Spinal cord (tissue), 10 donors: ENCODE measurements around the gene PRG2. TPM values are rescaled to one million over a fixed set of nuclear protein-coding genes. Genes with fewer than 3 reads are reported as not detected.

Experiments used
- DNase-seq, 6 donors: peaks; one replicate each; pipeline versions ENCODE4 v3.0.0 to v3.0.0-alpha.2; 2013 to 2015; ENCODE audit warnings: low spot score in 6 of 6, low read depth in 4 of 6
- H3K27ac ChIP-seq: one replicate; pipeline ENCODE4 v1.5.1; 2013; ENCODE audit warnings: low read depth, low read length, control low read depth
- H3K27me3 ChIP-seq: one replicate; pipeline ENCODE4 v1.6.1; 2013; ENCODE audit warnings: low read length; ENCODE audit not compliant: control insufficient read depth, insufficient read depth
- H3K36me3 ChIP-seq: one replicate; pipeline ENCODE4 v1.6.1; 2013; ENCODE audit warnings: low read length; ENCODE audit not compliant: control insufficient read depth, insufficient read depth
- H3K4me1 ChIP-seq: one replicate; pipeline ENCODE4 v1.6.1; 2013; ENCODE audit warnings: low read length; ENCODE audit not compliant: control insufficient read depth, insufficient read depth
- H3K4me3 ChIP-seq: one replicate; pipeline ENCODE4 v1.5.1; 2013; ENCODE audit warnings: low read depth, low read length, control low read depth
- H3K9me3 ChIP-seq: one replicate; pipeline ENCODE4 v1.6.1; 2013; ENCODE audit warnings: low read length; ENCODE audit not compliant: control insufficient read depth, insufficient read depth
- WGBS: methylation state at CpG from one replicate; pipeline ENCODE4 v1.1.5; 2013; ENCODE audit warnings: missing lambda C conversion rate; ENCODE audit not compliant: insufficient coverage; 5-methylcytosine and 5-hydroxymethylcytosine counted together
- long read RNA-seq, 4 donors: transcript quantifications; one replicate each; lab custom pipeline, GENCODE V29; 2026
- polyA plus RNA-seq, 2 donors: library from polyadenylated mRNA; unstranded; fragments of 120-200 nt; gene quantifications; one replicate each; pipeline ENCODE4 v1.2.1, GENCODE V29; 2013; ENCODE audit not compliant: insufficient read length in 2 of 2
- total RNA-seq, 2 donors: library from RNA; depleted of rRNA in 1 of 2; stranded (reverse); fragments of 120-200 nt in 1 of 2; fragments of >200 nt in 1 of 2; gene quantifications; one replicate each; pipeline versions ENCODE4 v1.2.3 to v1.2.4, GENCODE V29; 2013 to 2014
- donor health status: healthy.

Gene PRG2, protein sequence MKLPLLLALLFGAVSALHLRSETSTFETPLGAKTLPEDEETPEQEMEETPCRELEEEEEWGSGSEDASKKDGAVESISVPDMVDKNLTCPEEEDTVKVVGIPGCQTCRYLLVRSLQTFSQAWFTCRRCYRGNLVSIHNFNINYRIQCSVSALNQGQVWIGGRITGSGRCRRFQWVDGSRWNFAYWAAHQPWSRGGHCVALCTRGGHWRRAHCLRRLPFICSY
- total RNA-seq (1 to 10 TPM; 2.4 to 6.4 TPM), polyA plus RNA-seq (under 1 TPM; 0.22 to 0.33 TPM)
- long read RNA-seq, donor 1, partial matches to known transcripts, result 0 of 1 reads
- long read RNA-seq, donor 1, other reads (novel, unspliced or antisense), result 0 of 1 reads
- long read RNA-seq, donor 2, partial matches to known transcripts, result 0 of 4 reads
- long read RNA-seq, donor 2, other reads (novel, unspliced or antisense), result 0 of 4 reads
- long read RNA-seq, donor 3, partial matches to known transcripts, result 0 of 1 reads
- long read RNA-seq, donor 3, other reads (novel, unspliced or antisense), result 0 of 1 reads
- long read RNA-seq, donor 4, partial matches to known transcripts, result 0 of 3 reads
- long read RNA-seq, donor 4, other reads (novel, unspliced or antisense), result 0 of 3 reads

DNA sequence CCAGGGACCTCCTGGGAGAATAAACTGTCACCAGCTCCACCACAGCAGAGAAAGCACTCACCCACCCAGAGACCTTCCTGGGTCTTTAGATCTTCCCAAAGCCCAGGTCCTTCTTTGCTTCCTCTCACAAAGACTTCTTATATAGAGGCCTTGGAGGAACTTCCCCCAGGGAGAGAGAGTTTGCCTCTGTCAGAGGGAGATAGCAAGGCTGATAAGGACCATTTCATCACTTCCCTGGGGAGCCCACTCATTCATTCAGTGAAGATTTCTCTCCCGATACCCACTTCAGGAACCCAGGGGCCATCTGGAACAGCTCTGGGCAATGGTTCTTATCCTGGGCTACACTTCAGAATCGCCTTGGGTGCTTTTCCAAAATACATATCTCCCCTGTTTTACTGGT is at the start of gene PRG2:
Gene PRG2, minus strand, starts transcription at position 116 of the 400 bp plus-strand sequence. CDS start 706 bp downstream, outside the sequence.
- Histone ChIP-seq H3K4me1 (peaks cover 6% of the 10 kb centered on the region), H3K27ac (no peak within 1 kb of the TSS), H3K4me3 (no peak within 1 kb of the TSS), H3K36me3 (no peaks in the 10 kb centered on the region), H3K27me3 (no peaks in the 10 kb centered on the region), H3K9me3 (no peaks in the 10 kb centered on the region)
- DNase-seq, result no peak
- 75% methylated on average over 2 of the region's 2 CpGs for WGBS

DNA sequence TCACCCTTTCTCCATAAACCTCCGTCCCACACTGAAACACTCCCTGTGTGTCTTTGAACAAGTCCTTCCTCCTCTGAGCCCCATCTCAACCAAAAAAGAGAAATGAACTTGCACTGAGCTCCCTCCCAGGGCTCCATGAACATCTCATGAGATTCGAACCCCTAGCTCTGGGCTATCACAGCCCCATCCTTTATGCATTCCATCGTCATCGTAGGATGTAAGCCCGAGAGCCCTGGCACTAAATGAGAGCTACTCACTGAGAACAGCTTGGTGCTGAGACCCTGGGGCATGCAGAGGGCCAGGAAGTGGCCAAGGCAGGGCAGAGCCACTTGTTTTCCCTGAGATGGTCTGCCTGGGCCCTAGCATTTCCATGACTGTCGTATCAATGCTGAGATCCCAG is 49.3 kb upstream of the PRG2 start:
- DNase-seq, result no peak
- H3K4me3 ChIP-seq, result no peak overlapping the region
- H3K4me1 ChIP-seq, result no peaks in the 10 kb centered on the region
- H3K27me3 ChIP-seq, result no peaks in the 10 kb centered on the region
- WGBS, result 70% methylated on average over 6 of the region's 6 CpGs
- H3K27ac ChIP-seq, result no peak overlapping the region
- H3K36me3 ChIP-seq, result no peaks in the 10 kb centered on the region
- no peaks in the 10 kb centered on the region for H3K9me3 ChIP-seq

DNA sequence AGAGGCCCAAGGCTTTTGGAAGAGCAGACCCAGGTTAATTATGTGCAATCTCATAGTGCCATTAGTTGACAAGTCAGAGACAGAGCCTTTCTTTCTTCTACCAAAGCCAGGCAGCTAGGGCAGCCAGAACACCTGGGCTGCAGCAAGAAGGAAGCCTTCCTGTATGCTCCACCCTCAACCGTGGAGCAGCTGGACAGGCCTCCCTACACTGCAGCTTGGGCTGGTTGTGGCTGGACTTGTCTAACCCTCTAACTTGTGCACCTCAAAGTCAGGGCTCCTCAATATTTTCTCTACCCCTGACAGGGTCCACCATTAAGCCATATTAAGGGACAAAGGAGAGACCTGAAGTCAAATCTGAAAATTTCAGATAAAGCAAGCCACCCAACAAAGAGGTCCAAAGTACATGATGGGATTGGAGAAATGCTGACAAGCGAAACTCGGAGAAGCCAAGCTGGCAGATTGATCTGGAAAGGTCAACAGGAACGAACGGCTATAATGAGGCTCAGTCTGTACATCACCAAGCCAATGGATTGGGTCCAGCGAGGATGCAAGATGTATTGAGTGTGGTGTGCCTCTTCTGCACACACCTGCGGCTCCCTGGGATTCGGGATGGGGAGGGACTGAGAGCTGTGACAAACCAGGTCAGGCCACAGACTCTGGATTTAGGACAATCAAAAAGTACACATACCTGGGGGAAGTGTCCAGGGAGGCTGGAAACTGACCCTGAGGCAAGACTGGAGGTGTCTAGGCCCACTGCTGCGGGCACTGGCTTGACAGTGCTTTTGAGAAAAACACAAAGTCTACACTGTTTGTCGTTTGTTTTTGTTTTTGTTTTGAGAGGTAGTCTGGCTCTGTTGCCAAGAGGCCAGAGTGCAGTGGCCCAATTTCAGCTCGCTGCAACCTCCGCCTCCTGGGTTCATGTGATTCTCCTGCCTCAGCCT is 48.2 kb upstream of the PRG2 start:
- no peak for DNase-seq
- no peaks in the 10 kb centered on the region for H3K36me3 ChIP-seq
- H3K27me3 ChIP-seq, result no peaks in the 10 kb centered on the region
- no peak overlapping the region for H3K4me3 ChIP-seq
- no peak overlapping the region for H3K27ac ChIP-seq
- H3K4me1 ChIP-seq, result no peaks in the 10 kb centered on the region
- WGBS, result 88% methylated on average over 12 of the region's 12 CpGs
- H3K9me3 ChIP-seq, result no peaks in the 10 kb centered on the region

DNA sequence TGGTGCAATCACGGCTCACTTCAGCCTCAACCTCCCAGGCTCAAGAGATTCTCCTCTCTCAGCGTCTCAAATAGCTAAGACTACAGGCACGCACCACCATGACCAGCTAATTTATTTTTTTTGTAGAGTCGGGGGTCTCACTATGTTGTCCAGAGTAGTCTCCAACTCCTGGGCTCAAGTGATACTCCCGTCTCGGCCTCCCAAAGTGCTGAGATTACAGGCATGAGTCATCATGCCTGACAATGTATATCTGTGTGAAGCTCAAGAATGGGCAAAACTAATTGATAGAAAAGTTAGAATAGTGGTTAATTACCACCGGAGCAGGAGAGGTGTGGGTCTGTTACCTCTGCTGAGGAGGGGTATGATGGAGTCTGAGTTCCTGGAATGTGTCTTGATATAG is 45.6 kb upstream of the PRG2 start:
- H3K4me3 ChIP-seq, result no peak overlapping the region
- no peaks in the 10 kb centered on the region for H3K9me3 ChIP-seq
- 86% methylated on average over 3 of the region's 7 CpGs for WGBS
- H3K4me1 ChIP-seq, result peaks cover 11% of the 10 kb centered on the region
- H3K27me3 ChIP-seq, result no peaks in the 10 kb centered on the region
- no peak overlapping the region for H3K27ac ChIP-seq
- DNase-seq, result no peak
- no peaks in the 10 kb centered on the region for H3K36me3 ChIP-seq

DNA sequence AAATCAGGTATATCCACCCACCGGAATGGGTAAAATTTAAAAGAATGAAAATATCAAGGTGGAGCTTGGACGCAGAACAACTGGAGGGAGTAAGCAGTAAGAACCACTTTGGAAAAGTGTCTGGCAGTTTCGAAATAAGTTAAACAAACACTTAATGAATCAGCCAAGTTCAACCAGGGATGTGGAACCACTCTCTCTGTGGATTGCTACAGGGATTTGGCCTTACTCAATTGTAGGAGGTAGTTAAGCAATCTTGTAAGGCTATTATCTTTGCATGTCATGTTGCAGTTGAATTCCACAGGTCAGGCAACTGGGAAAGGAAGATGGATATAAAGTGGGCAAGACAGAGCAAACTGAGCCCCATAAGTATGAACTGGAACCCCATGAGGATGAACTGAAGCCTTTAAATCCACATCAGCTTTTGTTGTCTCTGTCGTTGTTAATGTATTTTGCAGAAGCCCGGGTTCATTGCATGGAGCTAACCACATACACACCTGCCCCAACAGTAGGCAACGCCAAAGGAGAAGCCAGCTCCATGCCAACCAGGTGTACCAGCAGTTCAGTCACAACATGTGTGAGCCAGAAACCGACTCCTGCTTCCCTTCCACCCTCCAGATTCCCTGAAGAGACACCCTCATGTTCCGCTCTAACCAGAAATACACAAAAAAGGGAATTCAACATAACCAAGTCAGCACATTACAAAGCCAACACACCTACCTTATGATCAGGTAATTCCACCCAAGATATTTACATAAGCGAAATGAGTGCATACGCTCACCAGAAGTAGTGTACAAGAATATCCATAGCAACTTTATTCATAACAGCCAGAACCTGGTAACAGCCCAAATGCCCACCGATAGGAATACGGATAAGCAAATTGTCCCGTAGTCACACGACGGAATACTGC is 44.4 kb upstream of the PRG2 start:
- 83% methylated on average over 13 of the region's 15 CpGs for whole genome bisulfite sequencing
- Histone ChIP-seq H3K9me3 (no peaks in the 10 kb centered on the region), H3K4me1 (peaks cover 11% of the 10 kb centered on the region), H3K27me3 (no peaks in the 10 kb centered on the region), H3K27ac (no peak overlapping the region), H3K36me3 (no peaks in the 10 kb centered on the region), H3K4me3 (no peak overlapping the region)
- DNase-seq, result no peak

DNA sequence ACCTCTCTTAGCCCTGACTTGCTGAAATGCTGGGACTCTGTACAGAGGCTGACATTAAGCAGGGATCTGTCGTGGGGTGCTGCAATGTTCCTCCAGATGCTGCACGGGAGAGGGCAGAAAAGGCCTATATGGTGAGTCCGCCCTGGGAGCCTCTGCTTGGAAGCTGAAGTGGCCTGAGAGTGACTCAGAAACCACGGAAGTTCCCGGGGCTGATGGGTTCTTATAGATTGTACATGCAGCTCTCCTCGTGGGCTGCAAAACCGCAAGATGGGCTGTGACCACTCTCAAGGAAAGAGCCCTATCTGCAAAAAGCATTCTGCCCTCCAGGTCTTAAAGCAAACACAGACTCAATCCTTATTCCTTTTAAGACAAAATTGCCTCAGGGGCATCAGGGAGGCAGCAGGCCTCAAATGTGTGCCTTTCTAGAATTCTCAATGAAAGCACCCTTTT is 42.3 kb upstream of the PRG2 start:
- no peaks in the 10 kb centered on the region for H3K36me3 ChIP-seq
- H3K9me3 ChIP-seq, result no peaks in the 10 kb centered on the region
- H3K4me3 ChIP-seq, result no peak overlapping the region
- WGBS, result 83% methylated on average over 7 of the region's 7 CpGs
- H3K27ac ChIP-seq, result no peak overlapping the region
- DNase-seq, result no peak
- peaks cover 12% of the 10 kb centered on the region for H3K4me1 ChIP-seq
- H3K27me3 ChIP-seq, result no peaks in the 10 kb centered on the region

DNA sequence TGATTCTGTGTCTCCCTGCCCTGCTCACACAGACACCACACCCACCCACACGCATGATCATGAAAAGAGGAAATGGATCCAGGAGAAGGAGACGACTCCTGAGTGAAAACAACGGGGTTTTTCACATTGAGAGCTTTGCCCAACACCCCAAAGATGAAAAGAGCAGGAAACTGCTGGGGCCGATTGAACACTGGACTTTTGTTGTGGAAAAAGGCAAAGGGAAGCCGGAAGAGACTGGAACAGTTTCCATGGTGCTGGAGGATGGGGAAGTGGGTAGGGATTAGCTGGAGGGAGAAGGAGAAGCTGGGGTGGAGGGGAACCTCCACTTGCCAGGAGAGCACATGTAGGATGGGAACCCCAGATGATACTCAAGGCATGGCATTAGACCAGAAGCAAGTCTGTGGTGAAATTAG is 41.7 kb upstream of the PRG2 start:
- Histone ChIP-seq H3K4me3 (no peak overlapping the region), H3K4me1 (peaks cover 18% of the 10 kb centered on the region), H3K9me3 (no peaks in the 10 kb centered on the region), H3K36me3 (no peaks in the 10 kb centered on the region), H3K27me3 (no peaks in the 10 kb centered on the region), H3K27ac (no peak overlapping the region)
- 39% methylated on average over 4 of the region's 5 CpGs for WGBS
- DNase-seq, result peak in 2 of 6 donors; percentile 23 to 44

DNA sequence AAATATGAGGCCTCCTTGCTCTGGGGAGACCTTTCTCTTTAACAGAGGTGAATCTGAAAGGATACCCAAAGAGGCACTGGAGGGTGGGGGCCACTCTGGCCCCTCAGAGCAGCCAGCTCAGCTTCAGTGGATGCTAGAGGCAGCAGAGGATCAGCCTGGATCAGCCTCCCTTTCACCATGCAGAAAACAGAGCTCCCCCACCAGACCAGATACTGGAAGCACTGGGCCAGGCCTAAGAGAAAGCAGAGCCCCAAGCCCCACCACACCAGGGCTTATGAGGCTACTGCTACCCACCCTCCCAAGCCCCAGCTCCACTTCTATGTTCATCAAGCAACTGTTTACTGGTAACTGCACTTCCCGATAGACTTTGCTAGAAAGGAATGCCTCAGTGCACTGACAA is 40.5 kb upstream of the PRG2 start:
- peaks cover 30% of the 10 kb centered on the region for H3K4me1 ChIP-seq
- WGBS, result 70% methylated on average over 1 of the region's 1 CpG
- H3K27ac ChIP-seq, result no peak overlapping the region
- no peak for DNase-seq
- no peaks in the 10 kb centered on the region for H3K9me3 ChIP-seq
- H3K36me3 ChIP-seq, result no peaks in the 10 kb centered on the region
- H3K27me3 ChIP-seq, result no peaks in the 10 kb centered on the region
- H3K4me3 ChIP-seq, result no peak overlapping the region

DNA sequence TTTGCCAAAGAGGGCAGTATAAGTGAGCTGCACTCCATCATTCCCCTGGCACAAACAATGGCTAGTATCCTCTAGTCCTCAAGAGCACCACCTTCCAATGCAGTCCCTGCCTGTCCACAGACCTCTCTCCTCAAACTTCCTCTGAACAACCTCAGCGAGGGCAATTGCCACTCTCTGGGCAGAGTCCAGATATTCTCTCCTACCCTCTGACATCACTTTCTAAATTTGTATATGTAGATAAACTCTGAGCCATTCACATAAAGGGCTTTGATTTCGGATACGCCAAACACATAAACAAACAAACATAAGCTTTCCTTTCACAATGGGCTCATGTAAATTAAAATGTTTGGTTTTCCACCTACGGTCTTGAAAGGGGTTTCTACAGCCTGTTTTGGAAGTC is 39.5 kb upstream of the PRG2 start:
- Histone ChIP-seq H3K4me1 (peaks cover 40% of the 10 kb centered on the region), H3K27me3 (no peaks in the 10 kb centered on the region), H3K4me3 (no peak overlapping the region), H3K9me3 (no peaks in the 10 kb centered on the region), H3K36me3 (peaks cover 4% of the 10 kb centered on the region), H3K27ac (no peak overlapping the region)
- WGBS, result no CpG with 5 or more reads among the region's 4 CpGs
- DNase-seq, result no peak
